ENCODE results near the gene LTBP3.
"Not testable (repeated sequence)": the region's sequence is repeated elsewhere in the genome, so short reads cannot be mapped to it uniquely, and the experiment has no call there.

The LTBP3 gene

DNA sequence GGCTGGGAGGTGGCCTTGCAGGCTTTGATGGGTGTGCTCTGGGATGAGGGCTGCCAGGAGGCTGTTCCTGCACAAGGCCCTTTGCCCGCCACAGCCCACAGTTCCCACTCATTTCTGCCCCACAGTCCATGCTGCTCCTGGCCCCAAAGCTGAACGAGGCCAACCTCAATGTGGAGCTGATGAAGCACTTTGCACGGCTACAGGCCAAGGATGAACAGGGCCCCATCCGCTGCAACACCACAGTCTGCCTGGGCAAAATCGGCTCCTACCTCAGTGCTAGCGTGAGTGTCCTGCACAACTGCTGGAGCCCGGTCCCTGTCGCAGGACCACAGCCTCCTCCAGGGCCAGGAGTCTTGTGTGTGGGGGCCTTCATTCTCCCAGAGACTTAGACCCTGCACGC lies 23.1 kb downstream of the LTBP3 start:
- DNase-seq: no peak

DNA sequence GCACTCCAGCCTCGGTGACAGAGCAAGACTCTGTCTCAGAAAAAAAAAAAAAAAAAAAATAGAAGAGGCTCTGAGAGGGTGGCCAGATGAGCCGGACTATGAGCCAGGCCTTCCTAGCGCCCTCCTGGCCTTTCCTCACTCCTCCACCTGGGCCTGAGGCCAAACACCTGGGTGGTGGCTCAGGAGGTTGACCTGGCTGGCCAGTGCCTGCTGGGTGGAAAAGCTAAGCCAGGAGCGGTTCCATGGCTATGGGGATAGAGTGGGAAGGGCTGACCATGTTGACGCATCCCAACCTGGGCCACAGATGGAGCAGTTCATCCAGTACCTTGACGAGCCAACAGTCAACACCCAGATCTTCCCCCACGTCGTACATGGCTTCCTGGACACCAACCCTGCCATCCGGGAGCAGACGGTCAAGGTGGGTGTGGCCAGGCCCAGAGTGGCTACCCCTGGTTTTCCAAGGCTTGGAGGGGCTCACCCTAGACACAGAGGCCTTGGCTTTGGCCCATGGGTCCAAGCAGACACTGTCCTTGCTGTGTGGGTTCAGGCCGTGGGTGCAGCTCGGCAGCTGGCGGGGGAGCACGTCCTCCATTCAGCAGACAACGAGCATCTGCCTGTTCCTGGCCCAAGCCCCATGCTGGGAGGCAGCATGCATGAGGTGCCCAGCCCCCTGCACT lies 25.6 kb downstream of the LTBP3 start:
- no peak for DNase-seq

DNA sequence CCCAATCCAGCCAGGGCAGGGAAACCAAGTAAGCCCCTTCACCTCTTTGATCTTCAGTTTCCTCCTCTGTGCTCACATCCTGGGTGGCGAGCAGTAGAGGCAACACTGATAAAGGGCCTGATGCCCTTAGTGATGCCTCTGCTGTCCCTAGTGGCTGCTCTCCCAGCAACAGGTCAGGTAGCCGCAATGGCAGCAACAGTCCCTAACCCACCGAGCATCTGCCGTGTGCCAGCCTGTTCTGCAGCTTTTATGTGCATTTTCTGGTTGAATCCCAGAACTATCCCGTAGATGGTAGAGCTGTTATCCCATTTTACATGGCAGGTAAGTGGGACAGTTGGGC lies 28.0 kb downstream of the LTBP3 start:
- DNase-seq: no peak

DNA sequence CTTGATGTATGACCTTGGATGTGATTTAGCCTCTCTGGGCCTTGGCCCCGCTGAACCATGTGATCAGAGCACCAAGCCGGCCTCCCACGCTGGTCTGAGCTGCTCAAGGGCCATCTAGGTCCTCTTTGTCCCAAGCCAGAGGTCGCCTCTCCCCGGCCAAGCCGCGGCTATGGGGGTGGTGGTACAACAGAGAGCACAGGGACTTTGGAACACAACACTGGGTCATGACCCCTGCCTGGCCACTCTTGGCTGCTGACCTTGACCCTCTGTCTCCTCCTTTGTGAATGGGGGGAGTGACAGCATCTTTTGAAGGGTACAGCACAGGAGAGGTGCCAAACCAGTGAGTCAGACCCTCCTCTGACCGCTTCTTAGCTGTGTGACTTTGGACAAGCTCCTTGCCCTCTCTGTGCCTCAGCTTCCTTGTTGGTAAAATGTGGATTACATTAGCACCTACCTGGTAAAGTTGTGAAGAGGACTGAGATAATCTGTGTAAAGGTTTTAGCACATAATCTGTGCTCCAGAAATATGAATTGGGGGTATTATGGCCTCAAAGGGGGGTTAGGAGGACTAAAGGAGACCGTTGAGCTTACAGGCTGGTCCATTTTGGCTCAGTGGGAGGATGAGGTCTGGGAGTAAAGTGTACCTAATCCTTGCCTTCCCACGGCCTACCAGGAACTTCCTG lies 28.5 kb downstream of the LTBP3 start:
- DNase-seq: no peak

DNA sequence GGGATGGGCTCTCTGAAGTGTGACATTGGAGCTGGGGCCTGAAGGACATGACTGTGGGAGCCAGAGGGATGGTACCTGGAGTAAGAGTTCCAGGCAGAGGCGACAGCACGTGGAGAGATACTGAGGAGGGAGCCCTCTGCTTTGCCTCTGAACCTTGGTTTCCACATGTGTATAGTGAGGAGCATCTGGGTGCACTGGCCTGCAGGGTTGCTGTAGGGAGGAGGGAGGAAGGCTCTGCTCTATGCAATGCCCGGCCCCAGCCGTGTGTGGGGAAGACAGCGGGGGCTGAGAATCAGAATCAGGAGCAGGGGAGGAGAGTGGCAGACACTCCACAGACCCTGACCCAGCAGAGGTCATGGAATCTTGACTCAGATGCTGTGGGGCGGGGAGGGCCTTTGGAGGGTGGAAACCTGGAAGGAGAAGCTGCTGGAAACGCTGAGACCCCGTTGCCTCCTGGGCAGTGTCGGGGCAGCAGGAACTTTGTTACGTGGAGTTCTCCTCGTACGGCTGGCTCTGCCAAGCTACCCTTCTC lies 29.3 kb downstream of the LTBP3 start:
- DNase-seq: no peak

DNA sequence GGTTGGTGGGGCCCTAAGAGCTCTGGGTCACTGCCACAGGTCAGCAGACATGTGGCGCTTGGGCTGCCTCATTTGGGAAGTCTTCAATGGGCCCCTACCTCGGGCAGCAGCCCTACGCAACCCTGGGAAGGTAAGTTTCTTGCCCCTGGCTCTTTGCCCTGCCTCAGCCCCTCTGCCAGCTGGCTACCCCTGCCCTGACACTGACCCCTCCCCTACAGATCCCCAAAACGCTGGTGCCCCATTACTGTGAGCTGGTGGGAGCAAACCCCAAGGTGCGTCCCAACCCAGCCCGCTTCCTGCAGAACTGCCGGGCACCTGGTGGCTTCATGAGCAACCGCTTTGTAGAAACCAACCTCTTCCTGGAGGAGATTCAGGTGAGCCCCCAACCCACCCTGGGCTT lies 31.4 kb downstream of the LTBP3 start:
- no peak for DNase-seq

DNA sequence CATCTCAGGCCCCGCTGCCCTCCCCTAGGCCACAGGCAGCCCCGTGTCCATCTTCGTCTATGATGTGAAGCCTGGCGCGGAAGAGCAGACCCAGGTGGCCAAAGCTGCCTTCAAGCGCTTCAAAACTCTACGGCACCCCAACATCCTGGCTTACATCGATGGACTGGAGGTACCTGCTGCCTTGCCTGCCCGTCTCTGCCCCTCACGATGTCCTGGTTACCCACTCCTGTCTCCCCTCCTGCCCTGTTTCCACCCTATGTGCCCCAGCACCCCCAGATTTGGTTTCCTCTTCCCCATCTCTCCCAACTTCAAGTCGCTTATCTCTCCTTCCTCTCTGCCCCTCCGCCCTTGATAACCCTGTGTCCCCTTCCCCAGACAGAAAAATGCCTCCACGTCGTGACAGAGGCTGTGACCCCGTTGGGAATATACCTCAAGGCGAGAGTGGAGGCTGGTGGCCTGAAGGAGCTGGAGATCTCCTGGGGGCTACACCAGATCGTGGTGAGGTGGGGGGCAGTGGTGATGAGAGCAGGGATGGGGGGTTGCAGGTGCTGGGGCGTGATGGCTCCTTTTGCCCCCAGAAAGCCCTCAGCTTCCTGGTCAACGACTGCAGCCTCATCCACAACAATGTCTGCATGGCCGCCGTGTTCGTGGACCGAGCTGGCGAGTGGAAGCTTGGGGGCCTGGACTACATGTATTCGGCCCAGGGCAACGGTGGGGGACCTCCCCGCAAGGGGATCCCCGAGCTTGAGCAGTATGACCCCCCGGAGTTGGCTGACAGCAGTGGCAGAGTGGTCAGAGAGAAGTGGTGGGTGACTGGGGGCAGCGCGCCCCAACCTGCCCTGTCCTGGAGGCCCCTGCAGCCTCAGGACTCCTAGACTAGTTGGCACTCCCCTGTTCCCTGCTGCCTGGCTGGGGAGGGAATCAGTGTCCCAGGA lies 32.3 kb downstream of the LTBP3 start:
- no peak for DNase-seq

DNA sequence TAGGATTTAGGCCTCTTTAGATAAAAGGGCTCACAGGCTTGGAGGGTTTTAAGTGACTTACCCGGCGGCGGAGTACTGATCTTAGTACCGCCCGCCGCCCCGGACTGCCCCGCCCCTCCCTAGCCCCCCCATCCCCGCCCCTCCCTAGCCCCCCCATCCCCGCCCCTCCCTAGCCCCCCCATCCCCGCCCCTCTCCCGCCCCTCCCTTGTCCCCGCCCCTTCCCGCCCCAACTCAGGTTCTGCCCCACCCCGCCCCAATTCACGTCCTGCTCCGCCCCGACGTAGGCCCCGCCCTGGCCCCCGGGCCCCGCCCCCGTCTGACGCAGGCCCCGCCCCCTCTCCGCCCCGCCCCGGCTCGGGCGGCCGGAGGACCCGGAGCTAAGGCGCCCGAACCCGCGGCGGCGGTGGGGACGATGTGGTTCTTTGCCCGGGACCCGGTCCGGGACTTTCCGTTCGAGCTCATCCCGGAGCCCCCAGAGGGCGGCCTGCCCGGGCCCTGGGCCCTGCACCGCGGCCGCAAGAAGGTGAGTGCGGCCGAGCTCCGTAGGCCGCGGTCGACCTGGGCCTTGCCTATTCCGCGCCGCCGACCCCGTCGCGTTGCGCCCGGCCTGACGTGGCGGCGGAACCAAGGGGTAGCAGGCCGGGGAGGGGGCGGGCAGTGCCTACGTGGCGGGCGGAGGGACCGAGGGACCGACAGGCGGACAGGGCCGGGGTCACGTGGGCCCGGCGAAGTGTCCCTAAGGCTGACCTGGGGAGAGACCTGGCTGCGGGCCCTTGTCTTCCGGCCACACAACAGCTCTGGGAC lies 33.2 kb downstream of the LTBP3 start, which contains the start of gene SCYL1:
Gene SCYL1, plus strand, starts transcription at position 343 of the 805 bp plus-strand sequence. Its CDS starts 71 bp downstream, at position 414.
- peak; percentile 71 for DNase-seq

DNA sequence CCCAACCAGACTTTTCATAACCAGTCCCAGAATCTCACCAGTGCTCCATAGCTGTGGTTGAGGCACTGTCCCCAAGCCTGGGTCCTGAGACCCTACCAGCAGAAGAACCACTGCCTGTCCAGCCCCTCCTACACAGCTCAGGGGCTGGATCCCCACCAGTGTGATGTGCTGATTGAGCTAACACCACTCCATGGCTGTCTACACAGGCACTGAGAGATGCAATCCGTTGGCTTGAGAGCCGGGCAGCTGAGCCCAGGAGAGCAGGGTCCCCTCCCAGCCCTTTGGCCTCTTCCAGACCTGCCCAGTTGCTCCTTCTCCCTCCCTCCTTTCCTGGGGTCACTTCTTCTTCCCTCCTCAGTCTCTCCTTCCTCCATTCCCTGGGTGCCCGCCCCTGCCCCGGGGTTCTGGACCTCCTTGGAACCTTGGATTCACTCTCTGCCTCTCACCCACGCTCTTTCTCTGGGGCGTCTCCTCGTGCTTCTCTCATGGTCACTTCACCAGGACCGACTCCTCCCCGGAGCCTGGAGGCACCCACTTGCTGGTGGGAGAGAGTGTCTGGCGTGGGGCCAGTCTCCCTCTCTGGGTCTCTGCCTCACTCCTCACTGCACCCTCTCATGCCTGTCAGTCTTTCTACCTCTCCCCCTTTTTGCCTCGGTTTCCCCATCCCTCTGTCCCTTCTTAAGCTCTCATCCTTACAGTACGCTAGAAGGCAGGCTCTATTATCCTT lies 34.0 kb downstream of the LTBP3 start:
- no peak for DNase-seq

DNA sequence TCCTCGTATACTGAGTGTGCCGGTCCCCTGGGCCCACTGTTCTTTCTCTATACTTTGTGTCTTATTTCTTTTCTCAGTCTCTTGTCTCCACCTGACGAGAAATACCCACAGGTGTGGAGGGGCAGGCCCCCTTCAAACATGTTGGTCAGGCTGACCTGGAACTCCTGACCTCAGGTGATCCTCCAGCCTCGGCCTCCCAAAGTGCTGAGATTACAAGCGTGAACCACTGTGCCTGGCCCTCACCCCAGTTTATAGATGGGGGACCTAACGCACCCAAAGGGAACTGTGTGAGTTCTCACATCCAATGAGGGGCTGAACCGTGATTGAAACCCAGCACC lies 34.6 kb downstream of the LTBP3 start:
- DNase-seq: not testable (repeated sequence)

DNA sequence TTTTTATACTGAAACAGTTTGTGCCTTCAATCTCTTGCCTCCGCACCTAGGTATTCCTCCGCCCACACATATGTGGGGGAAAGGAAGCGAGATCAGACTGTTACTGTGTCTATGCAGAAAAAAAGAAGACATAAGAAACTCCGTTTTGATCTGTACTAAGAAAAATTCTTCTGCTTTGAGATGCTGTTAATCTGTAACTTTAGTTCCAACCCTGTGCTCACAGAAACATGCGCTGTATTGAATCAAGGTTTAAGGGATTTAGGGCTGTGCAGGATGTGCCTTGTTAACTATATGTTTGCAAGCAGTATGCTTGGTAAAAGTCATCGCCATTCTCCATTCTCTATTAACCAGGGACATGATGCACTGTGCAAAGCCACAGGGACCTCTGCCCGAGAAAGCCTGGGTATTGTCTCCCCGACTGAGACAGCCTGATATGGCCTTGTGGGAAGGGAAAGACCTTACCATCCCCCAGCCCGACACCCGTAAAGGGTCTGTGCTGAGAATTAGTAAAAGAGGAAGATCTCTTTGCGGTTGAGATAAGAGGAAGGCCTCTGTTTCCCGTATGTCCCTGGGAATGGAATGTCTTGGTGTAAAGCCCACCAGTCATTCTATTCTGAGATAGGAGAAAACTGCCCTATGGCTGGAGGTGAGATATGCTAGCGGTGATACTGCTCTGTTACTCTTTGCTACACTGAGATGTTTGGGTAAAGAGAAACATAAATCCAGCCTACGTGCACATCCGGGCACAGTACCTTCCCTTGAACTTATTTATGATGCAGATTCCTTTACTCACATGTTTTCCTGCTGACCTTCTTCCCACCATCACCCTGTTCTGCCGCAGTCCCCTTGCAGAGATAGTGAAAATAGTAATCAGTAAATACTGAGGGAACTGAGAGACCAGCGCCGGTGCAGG lies 35.2 kb downstream of the LTBP3 start:
- peak; percentile 15 for DNase-seq

DNA sequence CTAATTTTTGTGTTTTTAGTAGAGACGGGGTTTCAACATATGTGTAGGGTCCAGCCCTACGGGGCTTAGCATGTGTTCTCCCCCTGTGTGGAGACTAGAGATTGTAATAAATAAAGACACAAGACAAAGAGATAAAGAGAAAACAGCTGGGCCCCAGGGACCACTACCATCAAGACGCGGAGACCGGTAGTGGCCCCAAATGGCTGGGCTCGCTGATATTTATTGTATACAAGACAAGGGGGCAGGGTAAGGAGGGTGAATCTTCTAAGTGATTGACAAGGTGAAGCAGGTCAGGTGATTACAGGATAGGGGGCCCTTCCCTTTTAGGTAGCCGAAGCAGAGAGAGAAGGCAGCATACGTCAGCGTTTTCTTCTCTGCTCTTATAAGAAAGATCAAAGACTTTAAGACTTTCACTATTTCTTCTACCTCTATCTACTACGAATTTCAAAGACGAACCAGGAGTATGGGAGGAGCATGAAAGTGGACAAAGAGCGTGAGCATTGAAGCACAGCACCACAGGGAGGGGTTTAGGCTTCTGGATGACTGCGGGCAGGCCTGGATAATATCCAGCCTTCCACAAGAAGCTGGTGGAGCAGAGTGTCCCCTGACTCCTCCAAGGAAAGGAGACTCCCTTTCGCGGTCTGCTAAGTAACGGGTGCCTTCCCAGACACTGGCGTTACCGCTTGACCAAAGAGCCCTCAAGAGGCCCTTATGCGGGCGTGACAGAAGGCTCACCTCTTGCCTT lies 36.2 kb downstream of the LTBP3 start:
- not testable (repeated sequence) for DNase-seq

DNA sequence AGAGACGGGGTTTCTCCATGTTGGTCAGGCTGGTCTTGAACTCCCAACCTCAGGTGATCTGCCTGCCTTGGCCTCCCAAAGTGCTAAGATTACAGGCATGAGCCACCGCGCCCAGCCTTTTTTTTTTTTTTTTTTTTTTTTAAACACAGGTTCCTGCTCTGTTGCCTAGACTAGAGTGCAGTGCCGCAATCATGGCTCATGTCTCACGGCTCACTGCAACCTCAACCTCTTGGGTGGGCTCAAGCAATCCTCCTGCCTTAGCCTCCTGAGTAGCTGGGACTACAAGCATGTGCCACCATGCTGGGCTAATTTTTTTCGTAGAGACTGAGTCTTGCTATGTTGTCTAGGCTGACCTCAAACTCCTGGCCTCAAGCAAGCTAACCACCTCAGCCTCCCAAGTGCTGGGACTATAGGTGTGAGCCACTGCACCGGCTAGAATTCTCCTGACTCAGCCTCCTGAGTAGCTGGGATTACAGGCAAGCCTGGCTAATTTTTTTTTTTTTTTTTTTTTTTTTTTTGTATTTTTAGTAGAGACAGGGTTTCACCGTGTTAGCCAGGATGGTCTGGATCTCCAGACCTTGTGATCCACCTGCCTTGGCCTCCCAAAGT lies 39.1 kb downstream of the LTBP3 start:
- DNase-seq: not testable (repeated sequence)

DNA sequence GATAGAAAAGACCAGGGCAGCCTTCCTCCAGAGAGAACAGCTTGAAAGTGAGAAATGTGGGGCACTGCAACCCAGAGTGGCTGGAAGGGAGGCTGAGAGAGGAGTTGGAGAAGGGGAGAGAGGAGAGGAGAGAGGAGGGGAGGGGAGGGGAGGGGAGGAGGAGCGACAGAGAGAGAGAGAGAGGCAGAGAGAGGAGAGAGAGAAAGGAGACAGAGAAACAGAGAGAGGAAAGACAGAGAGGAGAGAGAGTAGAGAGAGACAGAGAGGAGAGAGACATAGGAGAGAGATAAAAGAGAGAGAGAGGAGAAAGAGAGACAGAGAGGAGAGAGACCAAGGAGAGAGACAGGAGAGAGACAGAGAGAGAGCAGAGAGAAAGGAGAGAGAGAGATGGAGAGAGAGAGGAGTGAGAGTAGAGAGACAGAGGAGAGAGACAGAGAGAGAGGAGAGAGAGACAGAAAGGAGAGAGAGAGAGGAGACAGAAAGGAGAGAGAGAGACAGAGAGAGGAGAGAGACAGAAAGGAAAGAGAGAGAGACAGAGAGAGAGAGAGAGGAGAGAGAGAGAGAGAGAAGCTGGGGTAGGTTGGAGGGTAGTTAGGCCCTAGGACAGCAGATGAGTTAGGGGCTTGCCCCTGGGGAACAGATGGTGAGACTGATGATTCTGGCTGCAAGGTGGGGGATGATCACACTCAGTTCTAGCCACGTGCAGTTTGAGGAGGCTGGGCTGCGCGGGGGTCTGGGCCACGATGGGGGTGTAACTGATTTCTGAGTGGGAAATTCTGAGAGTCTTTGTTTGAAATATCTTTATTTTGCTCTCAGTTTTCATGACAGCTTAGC lies 41.8 kb downstream of the LTBP3 start:
- no peak for DNase-seq

DNA sequence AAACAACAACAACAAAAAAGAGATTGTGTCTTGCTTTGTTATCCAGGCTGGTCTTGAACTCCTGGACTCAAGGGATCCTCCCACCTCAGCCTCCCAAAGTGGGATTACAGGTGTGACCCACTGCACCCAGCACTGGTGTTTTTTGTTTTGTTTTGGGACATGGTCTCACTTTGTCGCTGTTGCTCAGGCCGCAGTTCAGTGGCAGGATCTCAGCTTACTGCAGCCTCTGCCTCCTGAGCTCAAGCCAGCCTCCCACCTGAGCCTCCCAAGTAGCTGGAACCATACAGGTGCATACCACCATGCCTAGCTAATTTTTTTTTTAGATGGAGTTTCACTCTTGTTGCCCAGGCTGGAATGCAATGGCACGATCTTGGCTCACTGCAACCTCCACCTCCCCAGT lies 45.8 kb downstream of the LTBP3 start:
- not testable (repeated sequence) for DNase-seq

DNA sequence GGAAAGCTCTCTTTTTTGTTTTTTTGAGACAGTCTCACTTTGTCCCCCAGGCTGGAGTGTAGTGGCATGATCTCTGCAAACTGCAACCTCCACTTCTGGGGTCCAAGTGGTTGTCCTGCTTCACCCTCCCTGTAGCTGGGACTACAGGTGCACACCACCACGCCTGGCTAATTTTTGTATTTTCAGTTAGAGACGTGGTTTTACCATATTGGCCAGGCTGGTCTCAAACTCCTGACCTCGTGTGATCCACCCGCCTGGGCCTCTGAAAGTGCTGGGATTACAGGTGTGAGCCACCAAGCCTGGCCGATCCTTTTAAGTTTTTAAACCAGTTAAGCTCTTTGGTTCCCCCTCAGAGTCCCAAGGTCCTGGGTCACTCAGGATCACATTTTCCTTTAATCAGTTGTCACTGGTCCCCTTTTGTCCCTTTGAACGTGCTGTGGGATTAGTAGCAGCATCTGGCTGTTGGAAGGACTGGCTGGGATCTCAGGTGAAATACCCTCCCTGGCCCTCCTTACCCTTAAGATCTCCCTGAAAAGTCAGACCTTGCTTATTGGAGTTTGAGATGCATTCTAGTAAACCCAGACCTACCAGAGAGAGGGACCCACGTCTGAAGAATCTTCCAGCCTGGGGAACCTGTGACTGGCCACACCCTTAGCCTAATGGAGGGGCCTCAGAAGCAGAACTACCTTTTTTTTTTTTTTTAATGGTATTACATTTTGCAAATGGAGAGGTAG lies 51.2 kb downstream of the LTBP3 start:
- DNase-seq: no peak

DNA sequence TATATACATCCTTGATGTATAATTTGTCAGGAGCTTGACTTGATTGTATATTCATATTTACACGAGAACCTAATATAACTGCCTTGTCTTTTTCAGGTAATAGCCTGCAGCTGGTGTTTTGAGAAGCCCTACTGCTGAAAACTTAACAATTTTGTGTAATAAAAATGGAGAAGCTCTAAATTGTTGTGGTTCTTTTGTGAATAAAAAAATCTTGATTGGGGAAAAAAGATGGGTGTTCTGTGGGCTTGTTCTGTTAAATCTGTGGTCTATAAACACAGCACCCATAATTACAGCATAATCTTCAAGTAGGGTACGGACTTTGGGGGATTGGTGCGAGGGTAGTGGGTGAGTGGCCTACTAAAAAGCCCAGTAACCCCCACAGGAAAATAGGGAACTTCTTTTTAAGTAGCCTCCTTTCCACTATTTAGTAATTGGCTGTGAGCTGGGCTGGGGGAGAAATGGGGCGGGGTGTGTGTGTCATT lies 51.8 kb downstream of the LTBP3 start:
- peak; percentile 39 for DNase-seq
